Measurements from ENCODE around the gene TRMU.
A peak's percentile ranks its signal among the peaks of the same experiment; 100 is the strongest.

Gene TRMU

DNA sequence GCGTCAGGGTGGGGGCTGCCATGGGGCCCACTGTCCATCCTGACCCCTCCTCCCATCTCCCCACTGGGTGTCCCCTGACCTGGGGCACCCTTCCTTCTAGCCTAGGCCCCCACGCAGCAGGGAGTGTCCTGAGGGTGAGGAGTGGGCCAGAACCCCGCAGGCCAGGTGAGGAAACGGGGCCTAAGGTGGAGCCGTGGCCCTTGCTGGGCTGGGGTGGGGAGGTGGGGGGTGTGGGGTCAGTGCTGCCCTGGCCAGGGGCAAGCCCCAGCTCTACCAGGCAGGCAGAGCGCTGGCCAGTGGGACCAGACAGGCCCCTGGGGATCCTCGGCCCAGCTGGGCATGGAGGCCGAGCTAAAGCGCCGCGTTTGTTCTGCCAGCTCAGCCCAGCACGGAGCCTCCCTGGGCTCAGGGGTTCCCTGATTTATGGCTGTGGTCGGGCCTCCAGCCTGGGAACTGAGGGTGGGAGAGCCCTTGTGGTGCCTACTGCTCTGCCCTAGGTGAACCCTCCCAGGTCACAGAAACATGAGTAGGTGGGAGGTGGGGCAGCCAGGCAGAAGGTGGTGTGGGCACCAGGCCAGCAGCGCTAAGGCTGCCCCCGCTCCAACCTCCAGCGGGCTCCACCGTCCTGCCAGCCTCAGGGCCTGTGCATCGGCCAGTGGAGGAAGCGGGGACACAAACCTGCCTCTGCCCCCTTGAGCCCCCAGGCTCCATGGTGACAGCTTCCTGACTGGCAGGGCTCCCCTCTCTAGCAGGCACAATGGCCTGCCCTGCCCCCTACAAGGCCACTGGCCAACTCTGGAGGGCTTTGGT lies 22.4 kb downstream of the TRMU start:
- DNase-seq, result no peak

DNA sequence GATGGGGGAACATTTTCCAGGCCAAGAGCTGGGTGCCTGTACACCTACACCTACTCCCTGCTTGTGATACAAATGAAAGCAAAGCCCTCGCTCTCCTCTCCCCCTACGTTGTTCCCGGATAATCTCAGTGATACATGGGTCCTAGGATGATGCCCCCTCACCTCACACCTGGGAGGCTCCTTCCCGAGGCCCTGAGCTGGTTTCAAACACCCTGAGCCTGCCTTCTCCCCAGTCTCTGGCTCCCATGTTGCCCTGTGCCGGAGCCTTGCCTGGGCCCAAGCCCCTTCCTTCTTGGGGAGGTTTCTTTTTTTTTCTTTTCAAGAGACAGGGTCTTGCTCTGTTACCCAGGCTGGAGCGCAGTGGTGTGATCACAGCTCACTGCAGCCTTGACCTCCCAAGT lies 23.3 kb downstream of the TRMU start:
- DNase-seq, result no peak

DNA sequence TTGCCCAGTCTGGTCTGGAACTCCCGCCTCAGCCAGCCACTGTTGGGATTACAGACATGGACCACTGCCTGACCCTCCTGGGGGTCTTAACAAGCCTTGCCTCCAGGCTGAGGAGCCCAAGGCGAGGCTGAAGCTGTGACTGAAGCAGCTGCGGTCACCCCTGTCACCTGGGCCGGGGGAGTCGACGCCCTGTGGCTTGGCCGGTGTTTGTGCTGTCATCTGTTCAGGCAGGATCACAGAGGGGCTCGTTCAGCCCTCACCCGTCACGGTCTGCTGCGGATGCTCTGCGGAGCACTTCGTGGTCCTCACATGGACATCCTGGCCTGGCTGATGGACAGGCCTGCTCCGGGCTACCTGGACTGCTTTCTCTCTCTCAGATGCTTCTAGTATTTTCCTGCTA lies 23.8 kb downstream of the TRMU start:
- no peak for DNase-seq

DNA sequence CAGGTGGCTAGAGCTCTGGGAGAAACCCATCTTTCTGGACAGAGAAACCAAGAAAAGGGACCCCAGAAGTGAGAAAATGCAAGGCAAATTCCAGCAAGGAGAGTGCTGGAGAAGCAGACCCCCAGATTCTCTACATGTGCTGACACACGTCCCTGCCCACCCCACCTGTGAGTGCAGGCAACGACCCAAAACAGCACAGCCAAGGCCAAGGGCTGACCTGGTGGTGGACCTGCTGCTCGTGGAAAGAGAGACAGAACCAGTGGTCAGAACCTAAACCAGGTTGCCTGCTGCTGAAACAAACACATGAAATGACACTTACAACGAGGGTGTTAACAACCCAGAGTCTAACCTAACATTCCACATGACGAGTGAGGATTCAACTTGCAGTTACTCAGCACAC lies 24.6 kb downstream of the TRMU start:
- DNase-seq, result no peak

DNA sequence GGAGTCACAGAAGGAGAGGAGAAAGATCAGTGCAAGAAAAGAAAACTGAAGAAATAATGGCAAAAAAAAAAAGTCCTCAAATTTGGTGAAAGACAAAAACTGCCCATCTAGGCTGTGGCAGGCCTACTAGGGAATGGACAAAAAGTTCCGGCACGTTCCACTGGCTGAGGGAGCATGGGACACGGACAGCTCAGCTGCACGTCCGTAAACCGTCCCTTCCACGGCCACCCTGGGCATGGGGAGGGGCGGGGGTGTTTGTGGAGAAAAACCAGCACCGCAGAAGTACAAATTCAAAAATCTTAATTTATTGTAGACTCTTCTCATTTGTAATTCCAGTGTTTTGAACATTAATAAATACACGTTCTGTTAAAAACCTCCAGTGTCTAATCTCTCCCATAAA lies 25.4 kb downstream of the TRMU start:
- DNase-seq, result no peak

DNA sequence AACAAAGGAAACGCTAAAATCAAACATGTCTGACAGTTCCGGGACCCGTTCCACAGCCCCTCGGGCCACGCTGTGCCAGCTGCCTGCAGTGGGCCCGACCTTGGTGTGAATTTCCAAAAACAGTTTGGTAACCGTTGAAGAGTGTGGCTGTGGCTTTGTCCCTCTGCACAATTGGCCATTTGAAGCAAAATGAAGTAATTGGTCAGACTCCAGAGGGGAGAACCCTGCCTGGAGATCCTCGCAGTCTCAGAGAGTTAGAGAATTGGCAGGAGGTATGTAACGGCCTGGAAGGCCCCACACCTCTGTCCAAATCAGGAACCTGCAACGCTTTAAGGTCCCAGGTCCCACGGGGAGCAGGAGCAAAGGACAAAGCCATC lies 26.3 kb downstream of the TRMU start:
- no peak for DNase-seq

DNA sequence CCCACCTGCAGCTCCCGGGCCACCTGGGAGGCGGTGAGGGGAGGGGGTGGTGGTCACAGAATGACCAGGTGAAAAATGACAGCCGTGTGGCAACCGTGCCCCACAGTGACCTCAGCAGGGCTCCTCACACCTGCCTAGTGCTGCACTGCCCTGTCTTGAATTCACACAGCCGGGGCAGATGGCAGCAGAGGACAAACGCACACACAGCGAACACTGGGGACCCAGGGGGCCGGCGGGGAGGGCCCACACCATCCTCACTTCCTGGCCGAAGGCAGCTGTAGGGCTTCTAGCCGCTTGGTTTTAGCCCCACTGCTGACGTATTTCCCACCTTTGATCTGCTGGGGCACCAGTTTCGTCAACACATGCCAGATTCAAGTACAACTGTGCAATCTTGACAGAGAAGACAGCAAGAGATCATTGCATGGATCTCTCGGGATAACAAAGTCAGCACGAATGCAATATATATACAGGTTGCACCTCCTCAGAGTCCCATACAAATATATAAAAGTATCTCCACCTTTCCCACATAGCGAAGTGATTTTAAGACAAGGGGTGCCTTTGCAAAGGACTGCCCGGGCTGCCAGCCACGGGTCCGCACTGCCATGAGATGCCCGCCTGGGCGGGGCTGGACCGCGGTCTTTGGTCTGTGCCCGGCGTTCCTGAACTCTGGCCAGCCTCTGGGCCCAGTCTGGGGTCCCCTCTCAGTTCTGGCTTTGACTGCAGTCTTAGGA lies 26.9 kb downstream of the TRMU start:
- DNase-seq, result no peak

DNA sequence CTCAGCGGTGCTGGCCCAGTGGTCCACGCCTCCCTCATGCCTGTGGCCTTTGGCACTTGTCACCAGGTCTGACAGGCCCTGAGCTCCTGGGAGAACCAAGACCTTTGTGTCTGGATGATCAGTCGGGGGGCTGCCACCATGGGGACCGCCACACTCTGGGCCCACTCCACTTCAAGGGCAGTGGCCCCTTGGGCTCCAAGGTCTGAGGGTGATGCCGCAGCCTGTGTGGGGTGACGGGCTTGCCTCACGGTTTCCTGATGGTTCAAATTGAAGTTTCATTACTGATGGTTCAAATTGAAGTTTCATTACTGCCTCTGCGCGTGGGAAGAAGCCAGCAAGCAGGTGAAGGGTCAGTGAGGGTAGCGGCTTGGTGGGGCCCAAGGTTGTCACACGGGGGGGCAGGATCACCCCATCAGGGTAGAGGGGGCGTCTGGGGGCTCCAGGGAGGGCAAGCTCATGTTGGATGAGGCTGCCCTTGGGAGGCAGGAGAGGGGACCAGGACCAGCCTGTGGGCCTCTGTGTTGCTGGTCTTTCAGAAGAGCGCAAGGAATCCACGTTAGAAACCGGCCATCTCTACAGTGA lies 27.5 kb downstream of the TRMU start:
- DNase-seq, result no peak

DNA sequence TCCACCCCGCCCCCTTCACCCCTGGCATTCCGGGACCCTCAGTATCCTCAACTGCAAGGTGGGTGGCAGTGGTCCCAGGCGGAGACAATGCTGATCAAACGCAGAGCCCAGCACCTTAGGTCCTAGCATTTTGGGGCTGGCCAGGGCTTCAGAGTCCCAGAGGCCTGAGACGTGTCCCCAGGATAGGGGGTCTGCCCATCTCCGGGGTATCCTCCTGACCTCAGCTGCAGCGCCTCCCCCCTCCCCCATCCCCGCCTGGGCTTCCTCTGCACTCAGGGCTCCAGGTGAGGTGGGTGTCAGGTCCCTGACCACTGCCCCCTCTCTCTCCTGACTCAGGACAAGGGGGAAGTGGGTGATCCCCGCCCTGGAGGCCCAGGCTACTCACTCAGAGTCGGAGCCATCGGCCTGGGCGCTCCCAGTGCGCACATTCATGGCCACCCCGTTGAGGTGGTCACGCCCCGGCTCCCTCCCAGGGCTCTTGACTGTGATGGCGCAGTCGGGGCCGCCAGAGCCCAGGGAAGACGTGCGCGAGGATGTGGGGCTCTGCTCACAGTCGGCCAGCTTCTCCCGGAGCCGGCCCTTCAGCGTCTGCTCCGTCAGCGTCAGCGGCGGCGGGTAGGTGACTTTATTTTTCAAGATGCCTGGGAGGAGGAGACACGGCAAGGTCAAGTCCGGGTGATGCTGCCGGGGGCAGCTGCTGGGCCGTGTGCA lies 28.3 kb downstream of the TRMU start:
- no peak for DNase-seq

DNA sequence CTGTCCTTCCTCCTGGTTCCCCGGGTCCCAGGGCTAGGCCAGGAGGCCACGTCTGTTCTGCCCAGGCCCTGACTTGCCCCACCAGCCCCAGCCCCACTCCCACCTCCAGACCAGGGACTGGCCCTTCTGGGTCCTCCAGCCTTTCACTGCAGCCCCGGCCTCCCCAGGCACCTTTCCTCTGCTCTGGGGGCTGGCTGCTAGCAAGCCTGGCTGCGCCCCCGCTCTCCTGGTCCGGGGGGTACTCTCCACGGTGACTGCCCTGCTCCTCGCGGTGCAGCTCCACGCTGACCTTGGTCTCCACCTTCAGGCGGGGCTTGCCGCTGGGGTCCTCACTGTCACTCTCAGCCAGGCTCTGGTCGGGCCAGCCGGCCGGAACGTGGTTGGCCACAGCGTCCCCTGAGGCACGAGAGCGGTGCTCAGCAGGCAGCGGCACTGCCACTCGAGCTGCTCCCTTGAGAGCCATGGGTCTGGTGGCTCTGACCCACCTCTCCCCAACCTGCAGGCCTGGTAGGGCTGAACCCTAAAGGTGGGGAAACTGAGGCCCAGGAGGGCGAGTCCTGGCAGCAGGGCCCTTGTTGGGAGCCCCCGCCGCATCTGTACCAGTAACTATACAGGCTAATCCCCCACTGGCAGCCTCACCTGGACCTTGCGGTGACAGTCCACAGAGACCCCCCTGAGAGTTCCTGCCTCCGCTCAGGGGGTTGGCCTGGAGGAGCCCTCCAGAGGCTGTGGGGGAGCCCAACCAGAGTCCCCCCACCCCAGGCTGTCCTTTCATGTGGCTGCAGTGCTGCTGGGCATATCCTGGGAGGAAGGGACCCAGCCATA lies 29.0 kb downstream of the TRMU start:
- DNase-seq, result no peak

DNA sequence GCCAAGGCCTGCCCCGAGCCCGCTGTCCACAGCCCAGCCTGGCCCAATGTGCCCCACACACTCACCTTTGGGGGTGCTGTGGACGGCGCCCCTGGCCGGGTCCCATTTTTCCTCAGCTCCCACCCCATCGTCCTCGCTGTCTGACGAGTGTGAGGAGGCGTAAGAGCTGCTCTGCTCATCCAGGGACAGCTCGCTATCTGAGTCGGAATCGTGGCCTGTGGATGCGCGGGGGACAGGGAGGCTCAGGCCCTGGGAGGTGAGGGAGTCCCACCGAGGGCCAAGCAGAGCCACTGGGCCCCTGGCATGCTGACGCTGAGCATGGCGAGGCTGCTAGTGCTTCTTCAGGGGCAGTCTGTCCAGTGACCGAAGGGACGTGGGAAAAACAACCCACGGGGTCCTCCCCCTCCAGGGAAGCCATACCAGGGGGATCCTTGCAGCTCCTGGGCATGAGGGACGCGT lies 29.7 kb downstream of the TRMU start:
- DNase-seq, result no peak

DNA sequence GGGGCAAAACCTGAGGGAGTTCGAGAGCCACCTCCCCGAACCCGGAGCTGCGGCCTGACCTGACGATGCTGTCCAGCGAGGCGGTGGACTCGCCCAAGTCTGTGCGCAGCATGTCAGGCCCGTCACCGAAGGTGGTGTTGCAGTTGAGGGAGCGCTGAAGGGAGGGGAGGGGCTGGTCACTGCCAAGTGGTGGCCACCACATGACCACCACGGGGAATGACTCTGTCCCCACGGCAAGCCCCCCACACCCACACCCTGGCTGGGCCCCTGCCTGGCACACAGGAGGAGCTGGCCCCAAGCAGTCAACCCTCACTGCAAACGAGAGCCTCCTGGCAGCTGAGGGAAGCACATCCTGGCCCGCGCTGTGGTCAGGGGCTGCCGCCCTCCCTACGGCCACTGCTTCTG lies 30.8 kb downstream of the TRMU start:
- DNase-seq, result no peak

DNA sequence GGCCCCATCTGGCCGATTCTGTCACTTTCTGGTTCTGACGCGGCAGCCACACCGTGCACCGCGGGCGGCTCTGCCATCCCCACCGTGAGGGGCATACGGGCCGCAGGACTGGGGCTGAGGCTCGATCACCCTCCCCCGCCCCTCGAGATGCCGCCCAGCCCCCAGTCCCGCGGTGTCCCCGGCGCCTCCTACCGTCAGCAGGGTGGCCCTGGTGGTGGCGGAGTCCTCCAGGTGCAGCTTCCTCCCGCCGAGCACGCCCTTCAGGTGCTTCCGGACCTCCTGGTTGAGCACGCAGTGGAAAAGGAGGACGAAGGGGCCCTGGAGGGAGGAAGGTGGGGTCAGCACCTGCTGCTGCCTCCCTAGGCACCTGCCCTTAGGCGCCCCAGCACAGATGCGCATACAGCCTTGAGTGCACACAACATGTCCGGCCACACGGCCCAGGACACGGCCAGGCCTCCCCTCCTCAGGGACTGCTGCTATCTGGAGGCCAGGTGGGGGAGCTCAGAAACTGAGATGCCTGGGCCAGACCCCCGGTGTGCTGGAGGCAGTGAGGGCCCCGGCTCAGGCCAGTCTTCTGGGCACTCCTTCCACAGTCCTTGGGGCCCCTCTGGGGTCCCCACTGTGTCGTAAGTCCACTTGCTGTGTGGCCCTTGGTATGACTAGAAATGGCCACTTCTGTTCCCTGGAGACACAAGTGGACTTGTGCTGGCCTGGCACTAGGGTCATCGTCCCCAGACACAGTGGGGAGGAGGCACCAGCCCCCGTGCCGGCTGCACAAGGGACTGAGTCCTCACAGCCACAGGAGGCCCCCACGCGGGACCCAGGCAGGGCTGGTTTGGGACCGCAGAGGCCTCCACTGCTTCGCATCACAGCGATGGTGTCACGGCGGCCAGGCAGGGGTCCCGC lies 31.5 kb downstream of the TRMU start:
- no peak for DNase-seq

DNA sequence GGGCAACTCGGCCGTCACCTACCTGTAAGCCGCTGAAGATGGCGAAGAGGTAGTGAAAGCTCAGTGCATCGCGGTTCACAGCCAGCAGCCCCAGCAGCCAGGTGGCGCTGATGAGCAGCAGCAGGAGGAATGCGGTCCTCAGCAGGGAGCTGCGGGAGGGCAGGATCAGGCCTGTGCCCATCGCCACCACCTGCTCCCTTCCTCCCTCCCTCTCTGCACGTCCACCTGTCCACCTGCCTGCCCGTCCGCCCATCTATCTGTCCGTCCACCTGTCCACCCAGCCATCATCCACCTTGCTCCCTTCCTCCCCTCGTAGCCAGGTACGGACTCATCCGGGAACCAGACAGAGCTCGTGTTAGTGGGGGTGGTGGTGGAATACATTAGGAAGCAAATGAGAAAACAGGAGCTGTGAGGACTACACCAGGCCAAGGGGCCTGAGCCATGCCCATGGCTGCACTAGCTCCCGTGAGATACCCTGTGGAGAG lies 32.2 kb downstream of the TRMU start:
- peak; percentile 85 for DNase-seq

DNA sequence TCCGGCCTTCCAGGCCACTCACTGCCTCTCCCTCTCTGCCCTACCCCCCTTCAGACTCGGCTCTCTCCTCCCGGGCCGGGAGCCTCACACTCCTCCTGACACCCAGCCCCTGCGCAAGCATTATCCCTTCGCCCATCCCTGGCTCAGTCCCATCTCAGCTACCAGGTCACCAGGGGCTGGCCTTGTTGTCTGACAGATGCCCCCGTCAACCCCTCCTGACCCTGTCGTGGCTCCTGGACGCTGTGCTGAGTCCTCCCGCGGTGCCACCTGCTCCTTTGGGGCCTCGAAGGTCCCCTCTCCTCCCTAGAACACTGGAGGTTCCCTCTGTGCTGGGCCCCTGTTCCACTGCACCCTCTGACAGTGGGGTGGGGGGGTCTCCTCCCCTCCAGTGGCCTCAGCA lies 32.9 kb downstream of the TRMU start:
- no peak for DNase-seq

DNA sequence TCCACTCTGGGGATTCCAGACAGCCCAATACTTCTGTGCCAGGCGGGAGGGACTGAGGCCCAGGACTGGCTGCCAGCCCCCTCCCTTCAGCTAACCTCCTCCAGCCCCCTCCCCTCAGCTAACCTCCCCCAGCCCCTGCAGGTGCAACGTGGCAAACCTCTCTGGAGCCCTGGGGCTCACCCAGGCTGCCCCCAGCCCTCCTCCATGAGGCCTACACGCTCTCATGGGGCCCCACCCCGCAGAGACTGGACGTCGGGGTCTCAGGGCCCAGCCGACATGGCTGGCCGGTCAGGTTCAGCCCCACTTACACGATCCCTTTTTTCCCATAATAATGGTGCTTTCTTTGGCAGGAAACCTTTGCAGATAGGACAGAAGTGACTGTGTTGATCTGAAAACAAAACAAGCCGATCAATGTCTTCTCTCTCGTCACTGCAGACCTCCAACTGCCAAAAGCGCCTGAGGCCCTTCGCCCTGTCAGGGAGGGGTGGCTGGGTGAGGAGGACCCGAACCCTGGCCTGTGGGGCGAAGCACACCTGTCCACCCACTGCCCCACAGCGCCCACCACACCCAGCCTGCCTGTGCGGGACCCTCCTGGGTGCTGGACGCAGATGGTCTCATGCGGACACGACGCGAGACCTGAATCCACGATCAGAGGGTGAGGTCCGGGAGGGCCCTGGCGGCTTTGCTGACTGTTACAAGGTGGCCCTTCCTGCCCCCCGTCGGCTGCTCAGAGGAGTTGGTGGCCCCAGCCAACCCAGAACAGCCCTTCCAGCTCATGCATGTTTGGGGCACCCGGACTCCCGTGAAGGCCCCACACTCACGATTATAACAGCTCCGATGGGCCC lies 33.6 kb downstream of the TRMU start:
- no peak for DNase-seq

DNA sequence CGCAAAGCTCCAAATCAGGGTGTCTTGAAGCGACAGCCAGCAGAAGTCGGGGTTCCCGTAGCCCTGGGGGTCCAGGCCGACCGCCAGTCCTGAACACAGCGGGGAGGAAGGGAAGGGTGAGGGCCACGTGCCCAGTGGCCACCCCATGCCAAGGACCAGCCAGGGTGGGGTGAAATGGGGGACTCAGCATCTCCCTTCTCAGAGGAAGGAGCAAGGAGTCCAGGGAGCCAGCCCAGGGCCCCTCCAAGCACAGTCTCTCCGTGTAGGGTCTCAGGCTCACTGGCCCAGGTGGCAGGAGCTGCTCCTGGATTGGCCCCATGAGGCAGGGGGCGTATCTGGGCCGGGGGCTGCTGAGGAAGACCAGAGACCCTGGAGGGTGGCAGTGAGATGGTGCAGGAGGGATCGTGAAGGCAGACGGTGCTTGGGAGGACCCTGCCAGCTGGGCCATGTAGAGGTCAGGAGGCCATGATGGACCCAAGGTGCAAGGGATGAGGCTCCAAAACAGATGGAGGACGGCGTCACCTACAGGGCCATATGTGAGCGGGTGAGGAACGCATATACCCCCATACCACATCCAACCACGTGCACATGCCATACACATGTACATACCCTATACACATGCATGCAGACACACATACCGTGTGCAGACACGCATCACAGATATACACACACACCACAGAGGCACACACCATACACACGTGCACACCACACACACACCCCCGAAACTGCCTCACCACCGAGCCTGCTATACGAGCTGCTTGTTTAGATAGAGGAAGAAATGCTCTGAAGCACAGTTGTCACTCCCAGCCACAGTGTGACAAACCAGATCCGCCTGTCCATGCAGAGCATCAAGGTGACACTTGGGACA lies 34.4 kb downstream of the TRMU start:
- DNase-seq, result no peak

DNA sequence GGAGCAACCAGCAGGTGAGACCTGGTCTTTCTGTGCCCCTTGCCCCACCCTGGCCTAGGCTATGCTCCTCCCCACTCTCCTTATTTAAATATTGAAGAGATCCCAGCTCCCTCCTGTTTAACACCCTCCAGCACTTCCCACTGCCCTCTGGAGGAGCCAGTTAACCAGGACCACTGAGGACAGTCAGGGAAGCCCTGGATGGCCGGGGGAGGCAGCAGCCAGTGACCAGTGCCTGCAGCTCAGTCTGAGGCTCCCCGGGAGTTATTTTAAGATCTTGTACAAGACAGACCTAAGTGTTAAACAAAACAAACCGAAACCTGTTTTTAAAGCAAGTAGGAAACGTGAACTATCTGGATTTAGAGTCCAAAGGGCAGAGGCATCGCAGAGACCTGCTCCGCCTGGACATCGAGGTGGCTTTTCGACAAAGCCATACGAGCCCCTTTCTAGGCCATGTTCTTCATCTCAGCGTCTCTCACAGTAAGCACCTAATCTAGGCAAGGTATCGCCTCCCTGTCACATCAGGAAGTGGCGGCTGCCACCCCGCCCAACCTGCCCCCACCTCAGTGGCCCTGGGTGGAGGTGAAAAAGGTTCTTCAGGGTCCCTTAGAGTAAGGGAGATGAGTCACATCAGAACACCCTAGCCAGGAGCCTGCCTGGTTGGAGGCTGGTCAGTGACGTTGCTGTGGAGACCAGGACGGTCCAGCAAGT lies 35.2 kb downstream of the TRMU start:
- peak; percentile 43 for DNase-seq
